Subcutaneous adipose tissue (tissue), 4 donors: ENCODE measurements around the gene MAN2A1. TPM values are rescaled to one million over a fixed set of nuclear protein-coding genes. Genes with fewer than 3 reads are reported as not detected.

Experiments used
- total RNA-seq, 4 donors: library from RNA; depleted of rRNA; stranded (reverse); fragments of >200 nt; gene quantifications; one replicate each; pipeline ENCODE4 v1.1.0, GENCODE V29; 2016
- TF ChIP-seq, protein P1 (sequence below): fragments of 450-650 bp; IDR thresholded peaks from one replicate; pipeline ENCODE4 v1.5.1; 2016; ENCODE audit warnings: low read depth, mild to moderate bottlenecking, control low read depth, antibody characterized with exemption, moderate library complexity

MAN2A1 gene
- total RNA-seq, result 10 to 100 TPM; 42.8 to 67.8 (median 54.4) TPM

DNA sequence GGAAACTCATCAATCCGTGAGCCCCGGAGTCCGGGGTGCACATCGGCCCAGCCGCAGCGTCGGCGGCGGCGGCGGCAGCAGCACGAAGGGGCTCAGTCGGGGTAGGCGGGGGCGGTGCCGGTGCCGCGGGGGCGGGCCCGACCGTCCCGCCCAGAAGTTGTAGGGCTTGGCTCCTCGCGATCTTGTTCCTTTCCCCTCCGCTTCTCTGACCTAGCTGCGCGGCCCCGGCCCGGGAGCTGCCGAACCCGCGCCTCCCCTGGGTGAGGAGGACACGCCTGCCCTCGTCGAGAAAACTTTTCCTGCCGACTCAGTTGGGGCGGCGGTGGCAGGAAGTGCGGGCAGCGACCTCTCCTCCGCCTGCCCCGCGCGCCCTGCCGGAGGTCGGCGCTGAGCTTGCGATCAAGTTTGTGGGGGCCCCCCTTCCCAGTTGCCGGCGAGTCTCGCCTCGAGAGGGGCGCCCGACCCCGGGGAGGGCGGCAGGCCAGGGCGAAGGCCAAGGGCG lies at the start of gene MAN2A1:
MAN2A1 (plus strand) TSS at position 188 of the 502 bp plus-strand sequence. CDS start 491 bp downstream, outside the sequence.
- TF ChIP-seq, protein P1, sequence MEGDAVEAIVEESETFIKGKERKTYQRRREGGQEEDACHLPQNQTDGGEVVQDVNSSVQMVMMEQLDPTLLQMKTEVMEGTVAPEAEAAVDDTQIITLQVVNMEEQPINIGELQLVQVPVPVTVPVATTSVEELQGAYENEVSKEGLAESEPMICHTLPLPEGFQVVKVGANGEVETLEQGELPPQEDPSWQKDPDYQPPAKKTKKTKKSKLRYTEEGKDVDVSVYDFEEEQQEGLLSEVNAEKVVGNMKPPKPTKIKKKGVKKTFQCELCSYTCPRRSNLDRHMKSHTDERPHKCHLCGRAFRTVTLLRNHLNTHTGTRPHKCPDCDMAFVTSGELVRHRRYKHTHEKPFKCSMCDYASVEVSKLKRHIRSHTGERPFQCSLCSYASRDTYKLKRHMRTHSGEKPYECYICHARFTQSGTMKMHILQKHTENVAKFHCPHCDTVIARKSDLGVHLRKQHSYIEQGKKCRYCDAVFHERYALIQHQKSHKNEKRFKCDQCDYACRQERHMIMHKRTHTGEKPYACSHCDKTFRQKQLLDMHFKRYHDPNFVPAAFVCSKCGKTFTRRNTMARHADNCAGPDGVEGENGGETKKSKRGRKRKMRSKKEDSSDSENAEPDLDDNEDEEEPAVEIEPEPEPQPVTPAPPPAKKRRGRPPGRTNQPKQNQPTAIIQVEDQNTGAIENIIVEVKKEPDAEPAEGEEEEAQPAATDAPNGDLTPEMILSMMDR, result no peak

DNA sequence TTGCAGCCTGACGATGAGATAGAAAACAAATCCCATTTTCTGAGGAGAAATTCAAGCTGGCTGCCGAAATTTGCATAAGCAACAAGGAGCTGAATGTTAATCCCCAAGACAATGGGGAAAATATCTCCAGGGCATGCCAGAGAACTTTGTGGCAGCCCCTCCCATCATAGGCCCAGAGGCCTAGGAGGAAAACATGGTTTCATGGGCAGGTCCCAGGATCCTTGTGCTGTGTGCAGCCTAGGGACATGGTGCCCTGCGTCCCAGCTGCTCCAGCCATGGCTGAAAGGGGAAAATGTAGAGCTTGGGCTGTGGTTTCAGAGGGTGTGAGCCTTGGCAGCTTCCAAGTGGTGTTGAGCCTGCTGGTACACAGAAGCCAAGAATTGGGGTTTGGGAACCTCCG lies 48.8 kb upstream of the MAN2A1 start:
- TF ChIP-seq, protein P1, result no peak

DNA sequence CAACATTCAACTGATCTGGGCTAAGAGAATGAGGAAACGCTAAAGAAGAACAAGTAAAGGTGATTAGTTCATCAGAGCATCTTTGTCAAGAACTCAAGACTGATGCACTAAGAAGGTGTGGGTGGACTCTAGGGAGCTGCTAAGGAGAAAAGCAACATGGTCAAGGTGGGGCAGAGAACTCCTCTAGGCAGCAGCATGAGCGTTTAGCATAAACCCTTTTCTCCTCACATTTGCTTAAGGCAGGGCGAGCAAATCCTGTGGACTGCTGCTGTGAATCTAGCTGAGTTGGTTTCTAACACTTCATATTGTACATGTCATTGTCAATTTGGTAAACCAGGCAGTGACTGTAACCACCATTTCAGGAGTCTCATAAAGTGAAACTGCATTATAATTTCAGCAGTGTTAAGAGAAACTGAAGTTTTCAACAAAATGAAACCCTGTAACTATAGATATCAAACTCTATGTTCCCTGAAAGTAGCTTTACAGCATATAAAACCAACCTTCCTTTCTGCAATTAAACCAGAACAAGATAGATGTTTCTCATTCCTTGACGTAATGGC lies 45.9 kb upstream of the MAN2A1 start:
- TF ChIP-seq, protein P1, result no peak

DNA sequence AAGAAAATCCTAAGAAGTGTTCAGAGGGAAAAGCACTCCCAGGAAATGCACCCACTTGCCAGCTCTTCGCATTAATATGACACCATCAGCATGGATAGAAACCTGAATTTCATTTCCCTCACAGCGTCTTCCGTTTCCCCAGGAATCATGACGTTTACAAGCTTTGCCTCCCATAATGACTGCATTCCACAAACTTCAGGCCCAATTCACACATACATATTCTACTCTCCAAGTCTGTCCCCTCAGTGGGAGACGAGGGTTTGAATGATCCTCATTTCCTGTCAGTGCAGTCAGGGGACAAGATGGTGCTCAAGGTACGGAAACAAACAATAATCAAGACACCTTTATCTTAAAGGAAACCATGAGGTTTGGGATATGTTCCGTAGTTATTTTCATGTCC lies 44.9 kb upstream of the MAN2A1 start:
- TF ChIP-seq, protein P1, result no peak

DNA sequence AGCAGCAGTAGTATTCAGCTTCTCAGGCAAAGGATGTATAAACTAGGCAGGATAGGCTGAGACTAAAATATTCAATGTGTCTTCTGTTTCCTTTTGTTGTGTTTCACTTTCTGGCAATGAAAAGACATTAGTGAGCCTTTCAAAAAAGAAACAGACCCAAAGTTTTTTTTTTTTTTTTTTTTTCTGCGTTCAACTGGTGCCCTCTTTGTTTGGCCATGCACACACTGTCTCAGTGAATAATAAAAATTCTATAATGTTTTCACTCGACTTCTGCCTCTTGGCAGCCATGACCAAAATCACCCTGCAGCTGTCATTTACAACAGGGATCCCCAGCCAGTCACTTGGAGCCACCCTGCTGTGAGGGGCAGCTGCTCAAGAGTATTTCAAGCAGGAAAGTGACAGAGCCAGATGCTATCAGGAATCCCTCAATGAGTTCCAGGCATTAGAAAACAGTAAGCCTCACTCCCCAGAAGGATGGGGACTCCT lies 44.0 kb upstream of the MAN2A1 start:
- TF ChIP-seq, protein P1, result no peak

DNA sequence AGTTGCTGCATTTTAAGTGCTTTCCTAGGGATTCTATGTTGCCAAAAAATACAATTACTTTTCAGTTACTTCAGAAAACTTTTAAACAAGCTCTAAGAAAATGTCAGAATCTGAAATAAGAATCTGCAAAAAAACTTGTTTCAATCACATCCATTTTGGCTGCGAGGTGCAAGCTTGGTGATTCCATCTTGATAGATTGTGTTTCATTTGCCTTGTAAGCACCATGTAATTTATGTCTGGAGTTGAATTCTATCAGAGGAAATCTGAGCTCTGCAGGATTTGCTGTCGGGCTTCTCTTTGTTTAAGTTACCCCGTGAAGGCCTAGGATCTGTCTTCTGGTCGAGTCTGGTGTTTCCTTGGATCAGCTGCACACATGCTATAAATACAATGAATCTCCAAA lies 40.4 kb upstream of the MAN2A1 start:
- TF ChIP-seq, protein P1, result no peak

DNA sequence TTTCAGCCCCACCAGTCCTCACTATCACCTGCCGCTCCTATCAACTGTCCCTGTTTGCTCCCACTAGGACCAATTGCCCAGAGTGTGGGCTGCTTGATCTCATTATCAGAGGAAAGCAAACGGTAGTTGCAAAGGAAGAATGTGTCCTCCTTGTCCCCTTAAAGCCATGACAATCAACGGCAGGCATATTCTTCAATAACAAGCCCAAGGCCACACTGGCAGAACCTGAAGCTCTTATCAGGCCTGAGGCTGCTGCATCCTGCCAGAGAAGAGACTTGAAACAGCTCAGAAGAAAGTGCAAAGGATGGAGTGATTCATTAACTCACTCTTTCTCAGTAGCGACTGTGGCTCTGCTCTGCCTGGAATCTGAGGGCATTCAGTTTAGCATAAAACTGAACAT lies 39.2 kb upstream of the MAN2A1 start:
- TF ChIP-seq, protein P1, result no peak
